Esophagus squamous epithelium (tissue), 5 donors: ENCODE data around the gene ABCD3. TPM values are rescaled to one million over a fixed set of nuclear protein-coding genes. Genes with fewer than 3 reads are reported as not detected.
A peak's percentile ranks its signal among the peaks of the same experiment; 100 is the strongest.

ENCODE experiments used
- DNase-seq: peaks from one replicate; lab custom pipeline; 2025; lab: John Stamatoyannopoulos, UW
- H3K27ac ChIP-seq, 4 donors: fragments of 200-600 bp; sonication (generic); one replicate each; pipeline ENCODE4 v1.5.1; 2016 to 2019; ENCODE audit warnings: mild to moderate bottlenecking in 1 of 4
- H3K27me3 ChIP-seq, 4 donors: fragments of 200-600 bp; sonication (generic); 1 replicate in 3 of 4; 2 replicates in 1 of 4; pipeline versions ENCODE4 v1.5.1 to v1.6.0; 2017 to 2021; ENCODE audit warnings: antibody characterized with exemption in 1 of 4
- H3K36me3 ChIP-seq, 3 donors: fragments of 200-600 bp; sonication (generic); one replicate each; pipeline ENCODE4 v1.5.1; 2016 to 2019
- H3K4me1 ChIP-seq, 3 donors: fragments of 200-600 bp; sonication (generic); one replicate each; pipeline ENCODE4 v1.5.1; 2017 to 2019
- H3K4me3 ChIP-seq, 4 donors: fragments of 200-600 bp; sonication (generic); 1 replicate in 3 of 4; 2 replicates in 1 of 4; pipeline ENCODE4 v1.5.1; 2016 to 2019; ENCODE audit warnings: mild to moderate bottlenecking in 2 of 4, moderate library complexity in 1 of 4
- H3K9me3 ChIP-seq, 3 donors: fragments of 200-600 bp; sonication (generic); one replicate each; pipeline ENCODE4 v1.5.1; 2016 to 2019
- POLR2A ChIP-seq, 4 donors: fragments of 450-650 bp; IDR thresholded peaks; one replicate each; pipeline ENCODE4 v1.6.1; 2017; ENCODE audit warnings: antibody characterized with exemption in 4 of 4, mild to moderate bottlenecking in 4 of 4, moderate library complexity in 3 of 4
- WGBS, 2 donors: methylation state at CpG; one replicate each; pipeline ENCODE4 v1.1.5; 2018; 5-methylcytosine and 5-hydroxymethylcytosine counted together
- intact Hi-C: fragments of 100-400 bp; cut with DNase I; formaldehyde crosslinking; loops from one replicate; pipeline ENCODE4 v1.15.0; 2022
- total RNA-seq, 4 donors: library from RNA; depleted of rRNA; stranded (reverse); fragments of >200 nt; gene quantifications; one replicate each; pipeline ENCODE4 v1.1.0, GENCODE V29; 2016
- TF ChIP-seq, protein P1 (sequence below), 6 experiments: fragments of 450-650 bp in 4 of 6; fragments of 200-600 bp in 2 of 6; sonication (generic) in 2 of 6; IDR thresholded peaks; one replicate each; pipeline ENCODE4 v1.5.1; 2016 to 2019; ENCODE audit warnings: antibody characterized with exemption in 6 of 6, mild to moderate bottlenecking in 4 of 6, moderate library complexity in 4 of 6
- donor health status: DM: yes; HTN: yes; CAD: no.

The ABCD3 gene
- total RNA-seq, 4 donors from 2014 or later = 30.2 to 34.5 (median 32.1) TPM

DNA sequence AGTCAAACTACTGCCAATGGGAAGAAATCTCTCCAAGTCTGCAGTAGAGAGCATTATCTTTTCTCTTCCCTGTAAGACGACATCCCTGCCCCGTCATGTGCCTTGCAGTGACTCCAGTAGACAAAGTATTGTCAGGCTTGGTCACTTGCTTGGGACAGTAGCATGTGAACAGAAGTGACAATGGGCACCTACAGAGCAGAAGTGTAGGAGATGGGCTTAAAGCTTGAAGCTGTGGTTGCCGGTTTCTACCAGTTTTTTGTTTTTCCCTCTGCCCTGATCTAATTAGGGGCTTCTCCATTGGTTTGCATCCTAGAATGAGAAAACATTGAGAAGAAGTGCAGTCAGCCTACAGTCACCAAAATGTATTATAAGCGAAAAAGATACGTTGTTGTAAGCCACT, 110.6 kb downstream of the ABCD3 start:
- peaks cover 0 to 51% (median 0%) of the 10 kb centered on the region in 3 donors for H3K36me3 ChIP-seq
- no peak overlapping the region for H3K4me3 ChIP-seq
- 90 to 91% methylated on average over 5 of the region's 5 CpGs for WGBS, 2 donors
- intact Hi-C loops = no loop called here
- no peak for DNase-seq
- H3K27me3 ChIP-seq = no peaks in the 10 kb centered on the region
- TF ChIP-seq, protein P1, sequence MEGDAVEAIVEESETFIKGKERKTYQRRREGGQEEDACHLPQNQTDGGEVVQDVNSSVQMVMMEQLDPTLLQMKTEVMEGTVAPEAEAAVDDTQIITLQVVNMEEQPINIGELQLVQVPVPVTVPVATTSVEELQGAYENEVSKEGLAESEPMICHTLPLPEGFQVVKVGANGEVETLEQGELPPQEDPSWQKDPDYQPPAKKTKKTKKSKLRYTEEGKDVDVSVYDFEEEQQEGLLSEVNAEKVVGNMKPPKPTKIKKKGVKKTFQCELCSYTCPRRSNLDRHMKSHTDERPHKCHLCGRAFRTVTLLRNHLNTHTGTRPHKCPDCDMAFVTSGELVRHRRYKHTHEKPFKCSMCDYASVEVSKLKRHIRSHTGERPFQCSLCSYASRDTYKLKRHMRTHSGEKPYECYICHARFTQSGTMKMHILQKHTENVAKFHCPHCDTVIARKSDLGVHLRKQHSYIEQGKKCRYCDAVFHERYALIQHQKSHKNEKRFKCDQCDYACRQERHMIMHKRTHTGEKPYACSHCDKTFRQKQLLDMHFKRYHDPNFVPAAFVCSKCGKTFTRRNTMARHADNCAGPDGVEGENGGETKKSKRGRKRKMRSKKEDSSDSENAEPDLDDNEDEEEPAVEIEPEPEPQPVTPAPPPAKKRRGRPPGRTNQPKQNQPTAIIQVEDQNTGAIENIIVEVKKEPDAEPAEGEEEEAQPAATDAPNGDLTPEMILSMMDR (IDR thresholded peaks at IDR 0.05) = no peak
- no peak for TF ChIP-seq POLR2A (IDR thresholded peaks at IDR 0.05)
- H3K4me1 ChIP-seq = peaks cover 0 to 14% (median 5%) of the 10 kb centered on the region in 3 donors
- H3K27ac ChIP-seq = no peak overlapping the region
- H3K9me3 ChIP-seq = no peaks in the 10 kb centered on the region

DNA sequence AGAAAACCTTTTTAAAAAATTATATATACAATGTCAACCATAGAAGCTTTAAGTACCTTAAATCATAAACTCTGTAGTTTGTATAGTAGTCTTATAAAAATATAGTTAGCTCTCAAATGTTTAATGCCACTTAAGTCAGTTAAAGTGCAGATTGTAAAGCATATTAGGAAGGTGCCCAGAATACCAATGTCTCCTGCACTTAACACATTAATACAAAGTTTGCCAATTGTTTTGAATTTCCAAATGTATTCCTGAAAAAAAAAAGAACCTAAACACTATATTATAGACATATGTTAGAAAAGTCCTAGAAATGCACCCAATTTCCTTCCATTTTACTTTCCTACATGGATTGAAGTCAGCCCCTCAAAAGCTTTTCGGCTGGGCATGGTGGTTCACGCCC, 111.2 kb downstream of the ABCD3 start:
- no peak for TF ChIP-seq POLR2A (IDR thresholded peaks at IDR 0.05)
- TF ChIP-seq, protein P1 (IDR thresholded peaks at IDR 0.05) = no peak
- no peaks in the 10 kb centered on the region for H3K9me3 ChIP-seq
- H3K4me3 ChIP-seq = no peak overlapping the region
- H3K4me1 ChIP-seq = peaks cover 0 to 14% (median 5%) of the 10 kb centered on the region in 3 donors
- intact Hi-C loops = no loop called here
- 100% methylated on average over 1 to 2 of the region's 2 CpGs for WGBS, 2 donors
- DNase-seq = no peak
- peaks cover 0 to 56% (median 0%) of the 10 kb centered on the region in 3 donors for H3K36me3 ChIP-seq
- H3K27ac ChIP-seq = no peak overlapping the region
- H3K27me3 ChIP-seq = no peaks in the 10 kb centered on the region

DNA sequence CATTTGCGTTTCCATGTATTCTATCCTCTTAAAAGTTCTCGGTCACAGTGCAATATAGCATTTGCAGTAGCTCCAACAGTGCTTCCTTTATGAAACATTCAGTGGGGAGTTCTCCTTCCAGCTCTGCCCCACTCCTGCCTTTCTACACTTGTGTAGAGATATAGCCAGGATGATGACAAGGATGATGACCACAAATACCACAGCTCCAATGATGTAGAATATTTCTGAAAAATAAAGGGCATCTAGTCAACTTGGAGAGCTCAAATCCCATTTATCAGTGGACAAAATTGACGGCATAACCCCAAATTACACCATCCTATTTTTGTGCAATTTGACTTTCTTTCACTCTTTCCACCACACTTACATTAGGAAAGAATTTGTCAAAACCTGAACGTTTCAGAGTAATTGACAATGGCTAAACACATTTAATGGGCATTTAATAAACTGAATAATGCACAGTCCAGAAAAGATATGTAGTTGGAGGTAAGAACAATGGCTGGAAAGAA, 112.2 kb downstream of the ABCD3 start:
- no peak for DNase-seq
- H3K27me3 ChIP-seq = peaks cover 0 to 2% (median 0%) of the 10 kb centered on the region in 4 donors
- H3K36me3 ChIP-seq = peaks cover 0 to 66% (median 9%) of the 10 kb centered on the region in 3 donors
- TF ChIP-seq POLR2A (IDR thresholded peaks at IDR 0.05) = no peak
- TF ChIP-seq, protein P1 (IDR thresholded peaks at IDR 0.05) = no peak
- peaks cover 0 to 14% (median 5%) of the 10 kb centered on the region in 3 donors for H3K4me1 ChIP-seq
- intact Hi-C loops = no loop called here
- H3K4me3 ChIP-seq = no peak overlapping the region
- H3K9me3 ChIP-seq = no peaks in the 10 kb centered on the region
- no peak overlapping the region for H3K27ac ChIP-seq
- 74 to 80% methylated on average over 4 of the region's 4 CpGs for WGBS, 2 donors

GRCh38 chr1:94531664-94532063, 113.5 kb downstream of the ABCD3 start:
- TF ChIP-seq POLR2A (IDR thresholded peaks at IDR 0.05) = no peak
- TF ChIP-seq, protein P1 (IDR thresholded peaks at IDR 0.05) = no peak
- peaks cover 0 to 14% (median 5%) of the 10 kb centered on the region in 3 donors for H3K4me1 ChIP-seq
- no peaks in the 10 kb centered on the region for H3K9me3 ChIP-seq
- no peak for DNase-seq
- H3K27ac ChIP-seq = no peak overlapping the region
- whole genome bisulfite sequencing, 2 donors = 81 to 82% methylated on average over 6 of the region's 6 CpGs
- H3K4me3 ChIP-seq = no peak overlapping the region
- intact Hi-C loops = no loop called here
- peaks cover 0 to 79% (median 10%) of the 10 kb centered on the region in 3 donors for H3K36me3 ChIP-seq
- H3K27me3 ChIP-seq = peaks cover 0 to 14% (median 0%) of the 10 kb centered on the region in 4 donors

GRCh38 chr1:94532077-94532476, 113.9 kb downstream of the ABCD3 start:
- intact Hi-C loops = no loop called here
- Histone ChIP-seq H3K4me1 (peaks cover 0 to 14% (median 5%) of the 10 kb centered on the region in 3 donors), H3K9me3 (no peaks in the 10 kb centered on the region), H3K27me3 (peaks cover 0 to 14% (median 0%) of the 10 kb centered on the region in 4 donors), H3K27ac (peak overlapping the region in 1 of 4 donors; percentile 10), H3K36me3 (peaks cover 0 to 79% (median 10%) of the 10 kb centered on the region in 3 donors), H3K4me3 (no peak overlapping the region)
- TF ChIP-seq, protein P1 (IDR thresholded peaks at IDR 0.05) = peak in 1 of 6 experiments; percentile 11
- no peak for TF ChIP-seq POLR2A (IDR thresholded peaks at IDR 0.05)
- WGBS, 2 donors = 55 to 63% methylated on average over 3 of the region's 3 CpGs
- DNase-seq = no peak
